T-helper 2 cell treated with Interferon-gamma antibody and Interleukin-4, amounts not matched to agents 5 μg/mL and 100 μg/mL, for 36 hours (primary cell): ENCODE results near the gene RAC2.
A peak's percentile ranks its signal among the peaks of the same experiment; 100 is the strongest.

ENCODE experiments used
- DNase-seq: peaks from one replicate; pipeline ENCODE4 v3.0.0; 2021; ENCODE audit warnings: low spot score
- H3K27ac Mint-ChIP-seq: one replicate; pipeline ENCODE4 v1.8.0; 2021; ENCODE audit warnings: mild to moderate bottlenecking, mixed read lengths
- H3K27me3 Mint-ChIP-seq: one replicate; pipeline ENCODE4 v1.8.0; 2021; ENCODE audit warnings: low read depth, mixed read lengths
- H3K36me3 Mint-ChIP-seq: one replicate; pipeline ENCODE4 v1.8.0; 2021; ENCODE audit warnings: low read depth, mixed read lengths
- H3K4me1 Mint-ChIP-seq: one replicate; pipeline ENCODE4 v1.8.0; 2021; ENCODE audit warnings: low read depth, mixed read lengths
- H3K4me3 Mint-ChIP-seq: one replicate; pipeline ENCODE4 v1.8.0; 2022; ENCODE audit warnings: mild to moderate bottlenecking, moderate library complexity, mixed read lengths
- H3K9me3 Mint-ChIP-seq: one replicate; pipeline ENCODE4 v1.8.0; 2021; ENCODE audit warnings: mixed read lengths

Gene RAC2

DNA sequence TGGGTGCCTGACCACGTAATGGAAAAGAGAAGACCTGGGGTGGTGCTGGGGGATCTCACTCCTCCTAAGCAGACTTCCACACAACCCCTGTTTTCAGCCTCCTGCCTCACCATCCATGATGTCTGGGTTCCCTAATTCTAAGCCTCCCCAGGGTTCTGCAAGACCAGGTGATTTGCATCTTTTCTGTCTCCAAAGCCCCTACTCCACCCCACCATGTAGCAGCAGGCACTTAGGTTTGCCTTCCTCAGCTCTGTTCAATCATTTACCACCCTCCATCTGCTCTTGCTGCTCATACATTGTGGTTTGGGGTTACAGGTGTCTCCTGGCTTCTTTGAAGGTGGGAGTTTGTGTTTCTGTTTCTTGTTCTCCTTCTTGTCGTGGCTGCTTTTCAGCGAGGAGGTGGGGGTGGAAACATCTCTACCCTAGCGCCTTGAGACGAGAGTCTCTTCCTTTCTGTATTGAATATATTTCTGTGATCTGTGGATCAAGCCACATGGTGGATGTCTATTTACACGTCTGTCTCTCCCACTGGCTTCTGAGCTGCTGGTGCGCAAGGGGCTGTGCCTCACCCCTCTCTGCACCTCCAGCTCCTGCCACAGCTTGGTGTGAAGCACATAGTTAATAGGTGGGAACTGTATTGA, 25.2 kb downstream of the RAC2 start:
- Mint-ChIP-seq H3K27me3 (no peaks in the 10 kb centered on the region), H3K27ac (peak overlapping the region; percentile 90), H3K9me3 (peaks cover 13% of the 10 kb centered on the region), H3K36me3 (peaks cover 38% of the 10 kb centered on the region), H3K4me1 (peaks cover 61% of the 10 kb centered on the region), H3K4me3 (peak overlapping the region; percentile 66)
- no peak for DNase-seq

DNA sequence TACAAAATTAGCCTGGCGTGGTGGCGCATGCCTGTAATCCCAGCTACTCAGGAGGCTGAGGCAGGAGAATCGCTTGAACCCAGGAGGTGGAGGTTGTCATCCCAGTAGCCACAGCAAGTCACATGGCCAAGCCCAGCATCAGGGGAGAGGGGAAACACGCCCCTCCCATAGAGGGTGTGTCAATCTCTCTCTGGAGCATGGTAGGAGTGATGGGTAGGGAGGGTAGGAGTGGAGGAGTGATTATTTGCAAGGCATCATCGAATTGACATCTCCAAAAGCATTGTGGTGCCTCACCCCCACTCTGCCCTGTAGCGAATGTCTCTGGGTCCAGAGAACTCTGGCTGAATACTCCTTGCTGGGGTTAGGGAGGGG, 25.7 kb downstream of the RAC2 start:
- Mint-ChIP-seq H3K4me3 (peak overlapping the region; percentile 66), H3K27ac (peak overlapping the region; percentile 90), H3K9me3 (peaks cover 13% of the 10 kb centered on the region), H3K27me3 (no peaks in the 10 kb centered on the region), H3K36me3 (peaks cover 33% of the 10 kb centered on the region), H3K4me1 (peaks cover 56% of the 10 kb centered on the region)
- no peak for DNase-seq

DNA sequence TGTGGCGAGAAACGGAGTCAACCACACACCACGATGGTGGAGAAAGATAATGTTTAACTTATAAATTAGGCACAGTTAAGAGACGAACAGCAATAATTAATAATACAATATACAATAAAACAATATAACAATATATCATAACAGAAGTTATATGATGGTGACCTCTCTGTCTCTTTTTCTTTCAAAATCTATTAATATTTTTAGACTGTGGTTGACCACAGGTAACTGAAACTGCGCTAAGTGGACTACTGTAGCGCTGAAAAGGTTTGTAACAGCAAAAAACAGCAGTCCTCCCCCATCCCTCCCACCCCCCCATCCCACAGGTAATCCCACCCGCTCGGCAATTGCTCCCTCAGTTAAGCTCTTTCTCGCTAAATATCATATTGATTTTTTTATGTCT, 28.2 kb downstream of the RAC2 start:
- H3K4me3 Mint-ChIP-seq: no peak overlapping the region
- no peak for DNase-seq
- H3K27me3 Mint-ChIP-seq: no peaks in the 10 kb centered on the region
- no peak overlapping the region for H3K27ac Mint-ChIP-seq
- peaks cover 9% of the 10 kb centered on the region for H3K36me3 Mint-ChIP-seq
- peaks cover 36% of the 10 kb centered on the region for H3K4me1 Mint-ChIP-seq
- peaks cover 3% of the 10 kb centered on the region for H3K9me3 Mint-ChIP-seq

DNA sequence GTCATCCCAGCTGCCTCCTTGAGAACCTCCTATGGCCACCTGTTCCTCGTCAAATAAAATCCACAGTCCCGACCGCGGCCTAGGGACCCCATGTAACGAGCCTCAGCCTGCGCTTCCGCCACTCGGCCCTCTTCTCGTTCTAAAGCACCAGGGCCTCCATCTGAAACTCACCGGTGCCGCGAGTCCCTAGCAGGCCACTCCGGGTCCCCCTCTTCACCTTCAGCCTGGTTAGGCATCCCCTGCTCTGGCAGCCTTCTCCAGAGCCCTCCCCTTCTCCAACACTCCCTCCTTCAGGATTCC, 29.4 kb downstream of the RAC2 start:
- peaks cover 24% of the 10 kb centered on the region for H3K4me1 Mint-ChIP-seq
- no peak for DNase-seq
- H3K9me3 Mint-ChIP-seq: no peaks in the 10 kb centered on the region
- no peaks in the 10 kb centered on the region for H3K27me3 Mint-ChIP-seq
- H3K4me3 Mint-ChIP-seq: no peak overlapping the region
- no peak overlapping the region for H3K27ac Mint-ChIP-seq
- H3K36me3 Mint-ChIP-seq: no peaks in the 10 kb centered on the region

DNA sequence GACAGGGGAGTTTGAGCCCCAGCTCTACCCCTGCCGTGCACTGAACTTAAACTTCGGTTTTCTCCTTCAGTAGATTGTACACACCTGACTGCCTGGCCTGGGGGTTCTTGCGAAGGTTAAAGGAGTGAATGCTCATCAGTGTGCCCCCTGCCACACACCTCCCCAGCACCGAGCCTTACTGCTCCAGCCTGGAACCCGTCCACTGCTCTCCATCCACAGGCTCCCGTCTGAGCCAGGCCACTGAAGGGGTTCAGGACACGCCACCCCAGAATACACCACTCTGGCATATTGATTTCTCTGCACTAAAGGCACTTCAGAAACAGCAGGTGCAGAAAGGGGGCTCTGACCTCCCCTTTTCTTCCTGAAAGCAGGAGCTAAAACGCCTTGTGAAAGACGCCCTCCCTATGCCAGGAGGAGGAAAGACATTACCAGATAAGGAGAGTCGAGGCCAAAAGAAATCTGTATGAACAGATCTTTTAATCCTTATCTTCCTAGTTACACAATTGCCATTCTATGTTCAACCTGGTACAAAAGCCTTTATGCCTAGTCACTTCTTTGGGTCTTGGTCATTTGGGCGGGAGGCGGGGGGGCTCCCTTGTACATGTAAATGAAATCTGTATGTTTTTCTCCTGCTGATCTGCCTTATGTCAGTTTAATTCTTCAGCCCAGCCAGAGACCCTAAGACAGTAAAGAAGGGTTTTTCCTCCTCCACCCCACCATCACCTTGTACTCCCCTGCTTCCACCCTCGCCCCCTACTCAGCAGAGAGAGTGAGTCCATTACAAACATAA, 29.9 kb downstream of the RAC2 start:
- no peak for DNase-seq
- no peak overlapping the region for H3K4me3 Mint-ChIP-seq
- H3K27ac Mint-ChIP-seq: no peak overlapping the region
- H3K27me3 Mint-ChIP-seq: no peaks in the 10 kb centered on the region
- peaks cover 19% of the 10 kb centered on the region for H3K4me1 Mint-ChIP-seq
- H3K36me3 Mint-ChIP-seq: no peaks in the 10 kb centered on the region
- no peaks in the 10 kb centered on the region for H3K9me3 Mint-ChIP-seq

DNA sequence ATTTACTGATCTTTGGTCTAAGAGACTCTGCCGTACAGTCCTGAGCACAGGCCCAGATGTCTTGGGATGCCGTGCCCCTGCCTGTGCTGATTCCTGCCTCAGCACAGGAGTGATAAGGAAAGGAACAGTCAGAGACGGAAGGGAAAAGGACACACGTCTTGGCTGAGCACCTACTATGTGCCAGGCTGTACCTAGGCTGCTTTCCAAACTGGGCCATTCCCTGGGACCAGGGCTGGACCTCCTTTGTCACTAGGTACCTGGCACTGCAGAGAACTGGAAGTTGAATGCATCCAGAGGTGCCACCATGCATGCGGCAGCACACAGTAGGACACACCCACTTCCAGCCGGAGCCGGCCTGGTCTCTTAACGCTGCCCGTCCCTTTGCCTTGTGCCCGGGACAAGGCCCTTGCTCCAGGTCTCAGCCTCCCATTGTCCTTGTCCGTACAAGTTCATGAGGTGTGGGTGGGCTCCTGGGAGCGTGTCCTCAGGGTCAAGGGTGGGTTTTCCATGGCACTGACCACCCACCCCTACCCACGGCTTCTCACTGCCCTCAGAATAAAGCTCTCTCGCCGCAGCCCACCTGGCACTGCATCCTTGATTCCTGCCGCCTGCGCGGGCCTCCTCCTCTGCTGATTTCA, 30.7 kb downstream of the RAC2 start:
- DNase-seq: no peak
- Mint-ChIP-seq H3K9me3 (no peaks in the 10 kb centered on the region), H3K4me1 (peaks cover 11% of the 10 kb centered on the region), H3K36me3 (no peaks in the 10 kb centered on the region), H3K27ac (no peak overlapping the region), H3K27me3 (no peaks in the 10 kb centered on the region), H3K4me3 (no peak overlapping the region)

DNA sequence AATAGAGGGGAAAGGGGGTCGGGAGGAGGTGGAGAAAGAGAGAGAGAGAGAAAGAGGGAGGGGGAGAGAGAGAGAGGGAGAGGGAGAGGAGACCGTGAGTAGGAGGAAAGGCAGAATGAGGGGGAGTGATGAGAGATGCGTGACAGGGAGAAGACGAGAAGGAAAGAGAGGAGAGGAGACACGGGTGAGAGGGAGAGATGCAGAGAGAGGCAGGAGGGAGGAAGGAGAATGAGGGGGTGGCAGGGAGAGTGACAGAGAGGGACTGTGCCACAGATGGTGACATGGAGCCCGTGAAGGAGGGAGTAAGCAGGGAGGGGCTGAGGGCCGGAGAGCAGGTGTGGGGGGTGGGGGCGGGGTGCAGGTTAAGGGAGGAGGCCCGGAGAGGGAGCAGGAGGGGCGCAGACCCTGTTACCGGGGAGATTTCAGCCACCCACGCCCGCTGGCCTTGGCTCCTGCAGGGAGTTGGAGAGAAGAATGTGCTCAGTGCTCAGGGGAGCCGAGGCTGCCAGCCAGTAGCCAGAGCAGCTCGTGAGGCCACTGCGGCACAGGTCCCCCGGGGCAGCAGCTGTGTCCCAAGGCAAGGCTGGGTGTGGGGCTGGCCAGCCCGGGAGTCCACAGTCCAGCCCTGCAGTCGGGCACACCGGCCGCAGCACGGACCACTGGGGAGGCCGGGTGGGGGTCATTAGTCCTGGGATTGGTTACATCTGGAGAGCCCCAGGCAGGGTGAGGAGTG, 31.7 kb downstream of the RAC2 start, which contains the start of gene SSTR3:
Gene SSTR3 (minus strand): TSS at position 304 of the 733 bp plus-strand sequence. CDS start 4,674 bp downstream, outside the sequence.
- no peak for DNase-seq
- H3K27ac Mint-ChIP-seq: no peak within 1 kb of the TSS
- no peaks in the 10 kb centered on the region for H3K9me3 Mint-ChIP-seq
- no peaks in the 10 kb centered on the region for H3K36me3 Mint-ChIP-seq
- H3K27me3 Mint-ChIP-seq: no peaks in the 10 kb centered on the region
- no peak within 1 kb of the TSS for H3K4me3 Mint-ChIP-seq
- H3K4me1 Mint-ChIP-seq: peaks cover 13% of the 10 kb centered on the region

DNA sequence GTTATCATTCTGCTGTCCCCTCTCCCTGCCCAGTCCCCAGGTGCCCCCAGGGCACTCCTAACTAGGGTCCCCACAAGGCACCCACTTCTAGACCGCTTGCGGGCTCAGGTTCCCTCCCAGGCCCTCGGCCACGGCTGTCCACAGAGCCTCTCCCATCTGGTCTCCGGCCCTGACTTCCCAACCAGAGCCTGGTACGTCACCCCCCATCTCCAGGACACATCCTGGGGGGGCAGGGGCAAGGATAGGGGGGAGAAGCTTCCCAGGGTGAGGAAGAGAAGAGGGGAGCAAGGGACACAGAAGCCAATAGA, 32.2 kb downstream of the RAC2 start:
- no peaks in the 10 kb centered on the region for H3K27me3 Mint-ChIP-seq
- DNase-seq: no peak
- H3K36me3 Mint-ChIP-seq: no peaks in the 10 kb centered on the region
- H3K9me3 Mint-ChIP-seq: no peaks in the 10 kb centered on the region
- H3K4me3 Mint-ChIP-seq: no peak overlapping the region
- H3K27ac Mint-ChIP-seq: no peak overlapping the region
- peaks cover 14% of the 10 kb centered on the region for H3K4me1 Mint-ChIP-seq

DNA sequence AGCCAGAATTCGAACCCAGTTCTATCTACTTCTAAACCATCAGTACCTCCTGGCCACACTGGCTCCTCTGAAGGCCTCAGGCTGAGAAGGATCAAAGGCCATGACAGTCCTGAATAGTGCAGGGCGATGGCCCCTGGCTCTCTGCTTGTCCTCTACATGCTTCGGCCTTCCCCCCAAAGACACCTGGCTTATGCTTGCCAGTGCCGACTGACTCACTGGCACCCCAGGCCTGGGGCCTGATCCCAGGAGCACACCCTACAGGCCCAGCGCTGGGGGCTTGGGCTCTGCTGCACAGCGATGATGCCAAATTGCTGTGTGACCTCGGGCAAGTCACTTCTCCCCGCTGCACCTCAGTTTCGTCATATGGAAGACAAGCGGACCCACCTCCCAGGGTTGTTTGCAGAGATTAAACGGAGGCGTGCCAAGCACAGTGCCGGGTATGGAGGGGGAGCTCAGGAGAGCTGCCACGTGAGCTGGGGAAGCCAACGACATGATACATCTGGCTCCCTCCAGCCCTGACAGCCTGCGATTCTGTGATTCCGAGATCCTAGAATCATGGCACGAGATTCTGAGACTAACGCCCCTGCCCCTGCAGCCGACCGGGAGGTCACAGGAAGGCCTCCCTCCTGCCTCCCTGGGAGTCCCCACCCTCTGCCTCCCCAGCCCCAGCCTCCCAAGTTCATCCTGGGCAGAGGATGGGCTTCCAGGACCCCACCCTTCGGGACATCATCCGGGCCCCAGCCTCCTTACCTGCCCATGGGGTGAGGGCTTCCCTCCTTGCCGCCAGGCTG, 32.8 kb downstream of the RAC2 start:
- Mint-ChIP-seq H3K4me1 (peaks cover 13% of the 10 kb centered on the region), H3K27ac (no peak overlapping the region), H3K27me3 (no peaks in the 10 kb centered on the region), H3K9me3 (no peaks in the 10 kb centered on the region), H3K4me3 (no peak overlapping the region), H3K36me3 (no peaks in the 10 kb centered on the region)
- DNase-seq: no peak

DNA sequence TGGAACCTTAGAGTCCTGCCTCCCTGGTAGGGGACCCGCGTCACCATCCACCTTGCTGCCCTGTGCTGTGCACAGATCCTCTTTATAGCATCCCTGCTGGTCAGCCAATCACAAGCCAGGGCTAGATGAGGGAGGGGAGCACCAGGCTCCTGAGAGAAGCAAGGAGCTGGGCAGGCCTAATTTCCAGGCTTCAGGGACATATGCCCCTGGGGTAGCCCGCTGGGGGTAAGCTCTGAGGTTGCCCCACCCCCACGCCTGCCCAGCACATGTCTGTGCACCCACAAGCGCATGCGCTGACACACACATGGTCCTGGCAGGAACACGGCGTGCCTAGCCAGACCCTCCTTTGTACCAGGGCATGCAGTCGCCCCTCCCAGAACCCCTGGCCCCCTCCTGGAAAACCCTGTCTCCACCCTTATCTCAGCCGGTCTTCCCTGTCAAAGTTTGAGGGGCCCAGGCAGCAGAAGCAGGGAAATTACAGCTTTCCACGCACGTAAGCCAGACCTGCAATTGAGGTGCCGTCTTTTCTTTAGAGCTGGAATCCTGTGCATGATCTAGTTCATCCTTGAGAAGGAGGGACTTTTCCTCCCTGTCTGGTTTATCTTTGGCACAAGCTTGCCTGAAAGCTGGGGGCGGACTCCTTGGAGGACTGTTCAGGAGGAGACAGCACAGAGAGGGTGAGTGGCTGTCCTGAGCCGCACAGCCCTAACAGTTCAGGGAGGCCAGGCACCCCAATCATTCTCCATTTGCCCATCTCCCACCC, 33.8 kb downstream of the RAC2 start:
- H3K9me3 Mint-ChIP-seq: no peaks in the 10 kb centered on the region
- no peak overlapping the region for H3K4me3 Mint-ChIP-seq
- no peaks in the 10 kb centered on the region for H3K27me3 Mint-ChIP-seq
- no peaks in the 10 kb centered on the region for H3K36me3 Mint-ChIP-seq
- peaks cover 9% of the 10 kb centered on the region for H3K4me1 Mint-ChIP-seq
- H3K27ac Mint-ChIP-seq: no peak overlapping the region
- DNase-seq: no peak

DNA sequence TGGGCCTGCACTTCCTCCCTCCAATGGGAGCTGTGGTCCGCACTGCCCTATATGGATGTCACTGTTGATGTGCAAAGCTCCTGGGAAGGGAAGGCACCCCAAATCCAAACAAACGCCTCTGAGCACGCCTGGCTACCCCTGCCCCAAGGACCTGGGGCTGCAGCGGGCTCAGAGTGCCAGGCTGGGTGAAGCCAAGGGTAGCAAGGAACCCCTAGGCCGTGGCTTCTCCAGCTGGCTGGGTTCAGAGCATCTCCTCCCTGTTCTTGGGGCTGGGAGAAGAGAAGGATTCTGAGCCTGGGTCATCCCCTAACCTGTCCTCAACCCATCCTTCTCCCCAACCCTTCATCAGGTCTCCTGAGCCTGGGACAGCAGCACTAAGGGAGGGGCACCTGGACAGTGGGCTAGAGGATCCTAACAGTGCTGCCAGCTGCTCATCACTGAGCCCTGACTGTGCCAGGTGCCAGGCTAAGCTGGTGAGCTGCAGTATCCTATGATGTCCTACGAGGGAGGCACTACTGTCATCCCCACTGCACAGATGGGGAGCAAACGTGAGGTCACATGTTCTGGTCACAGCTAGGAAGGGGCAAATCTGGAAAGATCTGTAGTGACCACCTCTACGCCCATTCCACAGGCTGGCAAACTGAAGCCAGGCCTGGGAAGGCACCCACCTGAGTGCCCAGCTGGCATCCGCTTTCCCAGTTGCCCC, 34.8 kb downstream of the RAC2 start:
- DNase-seq: no peak
- Mint-ChIP-seq H3K4me3 (no peak overlapping the region), H3K36me3 (no peaks in the 10 kb centered on the region), H3K9me3 (no peaks in the 10 kb centered on the region), H3K4me1 (peaks cover 9% of the 10 kb centered on the region), H3K27ac (no peak overlapping the region), H3K27me3 (no peaks in the 10 kb centered on the region)

DNA sequence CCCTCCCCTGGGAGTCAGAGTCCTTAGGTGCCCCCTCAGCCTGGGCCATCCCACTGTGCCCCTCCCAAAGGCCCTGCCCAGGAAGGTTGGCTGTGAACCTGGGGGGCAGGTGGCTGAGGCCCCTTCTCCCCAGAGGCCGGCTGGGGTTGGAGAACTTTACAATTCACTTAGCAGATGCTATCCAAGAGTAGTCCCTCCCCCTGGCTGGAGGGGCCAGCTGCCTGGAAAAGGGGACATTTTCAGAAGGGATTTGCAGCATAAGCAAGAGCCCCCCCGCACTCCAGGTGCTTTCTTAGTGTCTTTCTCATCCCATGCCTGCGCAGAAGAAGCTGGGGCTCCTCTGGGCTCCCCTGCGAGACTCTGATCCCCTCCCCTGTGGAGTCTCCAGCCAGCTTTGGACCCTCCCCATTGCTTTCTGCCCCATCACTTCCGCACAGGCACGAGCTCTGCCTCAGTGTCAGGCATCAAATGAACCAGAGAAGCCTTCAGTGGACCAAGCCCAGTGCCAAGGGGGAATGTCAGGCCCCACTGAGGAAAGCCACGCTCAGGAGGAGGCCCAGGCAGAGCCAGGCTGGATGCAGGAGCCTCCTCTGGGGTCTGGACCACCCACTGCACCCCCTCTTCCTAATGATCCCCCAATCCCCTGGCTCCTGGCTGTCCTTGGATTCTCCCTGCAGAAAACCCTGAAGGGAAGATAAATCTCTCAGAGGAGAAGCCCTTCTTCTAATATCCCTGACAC, 35.5 kb downstream of the RAC2 start:
- H3K27ac Mint-ChIP-seq: no peak overlapping the region
- peaks cover 9% of the 10 kb centered on the region for H3K4me1 Mint-ChIP-seq
- no peak for DNase-seq
- no peaks in the 10 kb centered on the region for H3K36me3 Mint-ChIP-seq
- H3K27me3 Mint-ChIP-seq: no peaks in the 10 kb centered on the region
- H3K9me3 Mint-ChIP-seq: no peaks in the 10 kb centered on the region
- H3K4me3 Mint-ChIP-seq: no peak overlapping the region
